GM04504 (cell line): Measurements from ENCODE around the gene HSD17B4.
"Not testable (repeated sequence)": the region's sequence is repeated elsewhere in the genome, so short reads cannot be mapped to it uniquely, and the experiment has no call there.

Experiments used
- DNase-seq: peaks from one replicate; pipeline ENCODE4 v3.0.0-alpha.2; 2012; ENCODE audit warnings: low read depth

Gene HSD17B4

GRCh38 chr5:119452373-119453039 lies at the start of gene HSD17B4:
TSS of gene HSD17B4 (plus strand) at chr5:119452497. CDS start at chr5:119452576, 79 bp downstream.
- peak; percentile 54 for DNase-seq

GRCh38 chr5:119402555-119402954 lies 49.7 kb upstream of the HSD17B4 start:
- no peak for DNase-seq

DNA sequence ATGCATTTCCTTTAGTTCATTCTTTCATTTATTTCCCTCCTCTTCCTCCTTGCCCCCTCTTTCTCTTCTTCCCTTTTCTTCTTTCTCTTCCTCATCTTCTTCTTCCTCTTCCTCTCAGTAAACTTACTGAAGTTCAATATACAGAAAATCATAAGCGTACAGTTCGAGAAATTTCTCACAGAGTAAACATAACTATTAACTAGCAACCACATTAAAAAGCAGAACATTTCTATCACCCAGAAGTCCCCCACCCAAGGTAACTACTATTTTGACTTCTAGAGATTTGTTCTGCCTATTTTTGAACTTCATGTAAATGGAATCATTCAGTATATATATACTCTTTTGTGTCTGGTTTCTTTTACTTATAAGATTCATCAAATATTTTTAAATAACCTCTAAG lies 48.3 kb upstream of the HSD17B4 start:
- no peak for DNase-seq

- DNase-seq, result no peak
Observed at GRCh38 chr5:119405419-119405818, 46.9 kb upstream of the HSD17B4 start.

GRCh38 chr5:119406551-119407110 lies 45.7 kb upstream of the HSD17B4 start:
- DNase-seq, result no peak

GRCh38 chr5:119409235-119409815 lies 43.0 kb upstream of the HSD17B4 start:
- no peak for DNase-seq

- DNase-seq, result no peak
Observed at GRCh38 chr5:119410448-119411159, 41.7 kb upstream of the HSD17B4 start.

DNA sequence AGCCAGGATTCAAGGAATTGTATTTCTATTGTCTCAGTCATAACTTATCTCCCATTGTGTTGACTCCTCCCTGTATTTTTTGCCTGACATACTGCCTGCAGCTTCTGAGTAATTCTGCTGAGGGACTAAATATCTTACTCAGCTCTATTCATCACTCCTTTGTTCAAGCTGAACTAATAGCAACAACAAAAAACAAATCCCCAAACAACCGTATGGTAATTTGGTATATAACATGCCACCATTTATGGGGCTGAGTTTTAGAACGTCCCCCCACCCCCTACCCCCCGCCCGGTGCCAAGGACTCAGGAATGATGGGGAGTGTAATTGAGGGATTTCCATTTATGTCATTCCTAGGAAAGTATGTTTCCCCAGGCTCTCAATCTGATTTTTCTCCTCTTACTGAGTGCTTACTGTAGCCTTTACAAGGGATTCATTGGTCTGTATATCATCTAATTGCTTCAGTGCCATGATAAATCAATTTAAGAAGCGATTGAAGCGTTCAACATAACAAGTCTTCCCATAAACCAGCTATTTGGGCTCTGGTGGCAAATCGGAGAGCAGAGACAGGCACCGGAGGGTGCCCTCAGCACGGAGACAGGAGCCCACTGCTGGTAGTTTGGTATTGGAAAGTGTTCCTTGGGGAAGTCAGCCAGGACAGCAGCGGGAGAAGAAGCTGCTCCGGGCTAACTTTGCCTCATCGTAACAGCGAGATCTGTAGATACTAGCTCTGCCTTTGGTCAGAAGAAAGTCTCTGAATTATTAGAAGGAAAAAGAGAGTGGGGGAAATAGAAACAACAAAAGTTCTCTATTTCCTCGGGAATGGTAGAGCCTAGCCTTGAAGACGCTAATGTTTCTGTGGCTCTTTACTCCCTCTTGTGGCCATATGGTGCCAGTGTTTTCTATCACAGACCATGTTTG lies 40.7 kb upstream of the HSD17B4 start:
- no peak for DNase-seq

GRCh38 chr5:119412279-119413227 lies 39.7 kb upstream of the HSD17B4 start:
- no peak for DNase-seq

GRCh38 chr5:119414124-119414734 lies 38.1 kb upstream of the HSD17B4 start:
- not testable (repeated sequence) for DNase-seq

GRCh38 chr5:119417891-119418605 lies 34.2 kb upstream of the HSD17B4 start:
- peak; percentile 38 for DNase-seq

GRCh38 chr5:119418606-119419100 lies 33.6 kb upstream of the HSD17B4 start:
- no peak for DNase-seq

- no peak for DNase-seq
Observed at GRCh38 chr5:119420169-119420568, 32.1 kb upstream of the HSD17B4 start.

DNA sequence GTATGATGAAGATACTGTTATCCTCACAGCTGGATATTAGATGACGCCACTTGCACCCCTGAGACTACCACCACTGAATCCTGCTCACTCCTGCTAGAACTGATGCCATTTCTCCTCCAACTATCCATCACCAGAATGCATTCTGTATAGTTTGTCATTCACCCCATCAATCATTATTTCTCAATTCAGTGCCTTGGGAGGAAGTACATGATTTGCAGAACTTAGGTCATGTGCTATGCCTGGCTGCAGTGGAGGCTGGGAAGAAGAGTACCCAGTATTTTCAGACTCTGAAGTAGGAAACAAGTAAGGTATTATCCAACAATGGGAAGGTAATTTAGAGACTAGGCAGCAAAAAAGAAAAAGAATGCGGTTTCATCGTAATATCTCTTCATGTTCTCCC lies 26.2 kb upstream of the HSD17B4 start:
- DNase-seq, result no peak

GRCh38 chr5:119427060-119427459 lies 25.2 kb upstream of the HSD17B4 start:
- no peak for DNase-seq

DNA sequence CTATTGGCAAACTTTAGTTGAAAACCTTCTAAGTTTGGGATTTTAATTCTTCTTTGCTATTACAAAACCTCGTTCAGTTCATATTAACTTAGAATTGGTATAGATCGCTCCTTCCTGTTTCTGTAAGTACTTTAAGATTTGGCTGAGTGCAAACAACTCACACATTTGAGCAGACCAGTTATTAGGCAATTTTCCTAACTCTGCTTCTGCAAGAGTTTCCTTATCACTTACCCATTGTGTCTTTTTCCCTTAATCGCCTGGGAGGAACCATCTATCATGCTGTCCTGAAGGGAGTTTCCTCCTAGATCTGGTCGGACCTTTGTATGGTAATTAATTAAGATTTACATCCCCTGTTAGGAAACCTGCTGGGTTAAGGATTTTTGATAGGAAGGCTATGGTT lies 24.7 kb upstream of the HSD17B4 start:
- not testable (repeated sequence) for DNase-seq

GRCh38 chr5:119428166-119428565 lies 24.1 kb upstream of the HSD17B4 start:
- DNase-seq, result not testable (repeated sequence)

DNA sequence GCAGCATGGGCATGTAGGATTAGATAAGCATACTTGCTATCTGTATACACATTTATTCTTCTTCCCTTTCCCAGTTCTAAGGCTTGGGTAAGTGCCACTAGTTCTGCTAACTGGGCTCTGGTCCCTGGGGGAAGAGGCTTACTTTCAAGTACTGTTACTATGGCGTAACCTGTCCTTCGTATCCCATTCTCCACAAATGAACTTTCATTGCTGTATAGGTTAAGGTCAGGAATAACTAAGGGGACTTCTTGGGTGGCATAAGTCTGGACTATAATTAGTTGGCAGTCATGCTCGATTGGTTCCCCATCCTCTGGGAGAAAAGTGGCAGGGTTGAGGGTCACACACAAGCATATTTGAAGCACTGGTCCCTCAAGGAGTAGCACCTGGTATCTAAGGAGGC lies 23.7 kb upstream of the HSD17B4 start:
- not testable (repeated sequence) for DNase-seq

- not testable (repeated sequence) for DNase-seq
Observed at GRCh38 chr5:119432674-119433237, 19.5 kb upstream of the HSD17B4 start.
